Measurements from ENCODE around the gene PLOD3.

PLOD3 gene

GRCh38 chr7:101189109-101189508, 28.3 kb downstream of the PLOD3 start:
- no peak overlapping the region for H3K4me3 ChIP-seq (ENCODE audit: low read length)
- DNase-seq (ENCODE audit: low read depth): no peak
- no peak for TF ChIP-seq CTCF (IDR thresholded peaks at IDR 0.05; ENCODE audit: insufficient read depth, low read depth, low read length, missing control alignments)

DNA sequence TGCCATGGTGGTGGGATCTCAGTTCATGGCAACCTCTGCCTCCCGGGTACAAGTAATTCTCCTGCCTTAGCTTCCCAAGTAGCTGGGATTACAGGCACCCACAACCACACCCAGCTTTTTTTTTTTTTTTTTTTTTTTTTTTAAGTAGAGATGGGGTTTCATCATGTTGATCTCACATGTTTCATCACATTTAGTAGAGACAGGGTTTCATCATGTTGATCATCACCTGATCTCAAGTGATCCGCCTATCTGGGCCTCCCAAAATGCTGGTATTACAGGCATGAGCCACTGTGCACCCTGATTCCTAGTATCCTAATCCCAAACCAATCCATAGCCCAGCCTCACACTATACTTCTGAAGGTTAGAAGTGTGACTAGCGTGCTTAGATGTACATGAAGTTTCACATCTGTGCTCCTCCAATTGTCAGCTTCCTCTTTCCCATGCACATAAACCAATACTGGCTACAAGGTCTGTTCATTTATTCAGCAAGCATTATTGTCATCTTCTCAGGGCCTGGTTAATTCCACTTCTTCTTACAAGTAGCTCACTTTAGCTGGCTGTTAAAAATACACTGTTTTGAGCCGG, 30.4 kb downstream of the PLOD3 start:
- no peak for TF ChIP-seq CTCF (IDR thresholded peaks at IDR 0.05; ENCODE audit: insufficient read depth, low read depth, low read length, missing control alignments)
- no peak overlapping the region for H3K4me3 ChIP-seq (ENCODE audit: low read length)
- peak; percentile 48 for DNase-seq (ENCODE audit: low read depth)

GRCh38 chr7:101186194-101186593, 31.2 kb downstream of the PLOD3 start:
- no peak overlapping the region for H3K4me3 ChIP-seq (ENCODE audit: low read length)
- no peak for TF ChIP-seq CTCF (IDR thresholded peaks at IDR 0.05; ENCODE audit: insufficient read depth, low read depth, low read length, missing control alignments)
- no peak for DNase-seq (ENCODE audit: low read depth)

DNA sequence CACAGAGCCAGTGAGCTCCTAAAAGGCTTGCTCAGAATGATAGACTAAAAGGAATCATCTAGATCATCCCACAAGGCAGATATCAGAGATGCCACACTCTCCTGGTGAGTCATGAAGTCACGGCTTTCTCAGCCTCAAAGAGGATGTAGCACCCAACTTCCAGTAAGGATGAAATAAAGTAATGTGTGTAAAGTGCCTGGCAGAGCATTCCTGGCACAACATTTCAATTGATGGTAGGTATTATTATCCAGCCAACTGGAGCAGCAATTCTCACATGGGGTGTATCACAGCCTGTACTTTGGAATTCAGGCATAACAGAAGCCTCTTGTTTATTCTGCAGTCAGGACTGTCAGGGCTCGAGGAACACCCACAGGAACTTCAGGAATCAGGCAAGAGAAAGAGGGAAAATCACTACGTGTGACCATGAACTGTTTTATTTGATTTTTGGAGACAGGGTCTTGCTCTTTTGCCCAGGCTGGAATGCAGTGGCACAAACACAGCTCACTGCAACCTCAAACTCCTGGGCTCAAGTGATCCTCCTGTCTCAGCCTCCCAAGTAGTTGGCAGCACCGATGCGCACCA, 32.0 kb downstream of the PLOD3 start:
- no peak for TF ChIP-seq CTCF (IDR thresholded peaks at IDR 0.05; ENCODE audit: insufficient read depth, low read depth, low read length, missing control alignments)
- DNase-seq (ENCODE audit: low read depth): peak; percentile 46
- H3K4me3 ChIP-seq (ENCODE audit: low read length): no peak overlapping the region

DNA sequence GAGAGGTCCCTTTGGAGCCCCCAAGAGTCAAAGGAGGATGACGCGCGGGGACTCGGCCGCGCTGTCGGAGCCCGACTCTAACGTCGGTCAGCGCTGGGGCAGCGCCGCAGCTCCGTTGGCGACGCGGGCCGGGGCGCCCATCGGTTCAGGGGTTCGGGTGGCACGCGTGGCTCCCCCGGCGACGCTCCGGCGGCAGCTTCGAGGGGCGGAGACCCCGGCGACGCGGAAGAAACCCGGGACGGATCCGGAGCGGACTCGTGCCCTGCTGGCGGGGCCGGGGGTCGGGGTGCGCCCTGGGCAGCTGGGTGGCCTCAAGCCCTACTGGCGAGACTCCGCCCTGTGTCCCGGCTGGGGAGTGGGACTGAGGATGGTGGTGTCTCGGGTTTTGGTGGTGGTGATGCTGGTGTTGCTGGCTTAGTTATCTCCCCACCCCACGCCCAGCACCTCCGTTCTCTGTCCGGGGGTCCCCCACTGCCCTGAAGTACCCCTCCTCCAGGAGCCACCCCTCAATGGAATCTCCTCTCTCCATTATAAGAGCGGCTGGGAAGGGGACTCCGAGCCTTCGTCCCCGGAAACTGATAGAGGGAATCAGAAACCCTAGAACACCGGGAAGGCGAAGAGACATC, 37.1 kb downstream of the PLOD3 start, which contains the start of gene NAT16:
Gene NAT16 (minus strand): TSS at position 164 of the 626 bp plus-strand sequence. CDS start 5,486 bp downstream, outside the sequence.
- no peak for DNase-seq (ENCODE audit: low read depth)
- no peak for TF ChIP-seq CTCF (IDR thresholded peaks at IDR 0.05; ENCODE audit: insufficient read depth, low read depth, low read length, missing control alignments)
- no peak within 1 kb of the TSS for H3K4me3 ChIP-seq (ENCODE audit: low read length)

DNA sequence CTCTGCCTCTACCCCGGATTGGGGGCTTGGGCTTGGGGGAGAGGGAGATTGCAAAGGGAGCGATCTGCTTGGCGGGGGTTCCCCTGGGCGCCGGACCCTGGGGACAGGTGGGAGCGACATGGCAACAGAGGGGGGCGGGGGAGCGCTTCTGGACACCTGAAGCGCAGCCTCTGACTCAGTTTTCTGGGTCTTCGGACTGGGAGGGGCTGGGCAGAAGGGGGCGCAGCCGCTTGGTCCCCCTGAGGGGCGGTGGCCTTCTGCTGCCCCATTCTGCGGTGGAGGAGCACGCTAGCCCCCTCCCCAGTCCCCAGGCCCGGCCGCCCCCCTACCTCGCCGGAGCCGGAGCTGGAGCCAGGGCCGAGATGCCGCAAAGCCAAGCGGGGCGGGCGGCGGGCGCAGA, 37.7 kb downstream of the PLOD3 start:
- TF ChIP-seq CTCF (IDR thresholded peaks at IDR 0.05; ENCODE audit: insufficient read depth, low read depth, low read length, missing control alignments): no peak
- no peak for DNase-seq (ENCODE audit: low read depth)
- H3K4me3 ChIP-seq (ENCODE audit: low read length): no peak overlapping the region

All from epithelial cell of esophagus (primary cell).